Esophagus muscularis mucosa (tissue), 4 donors: ENCODE data around the gene TRRAP.

Experiments
- CTCF ChIP-seq, 3 experiments: fragments of 200-600 bp in 2 of 3; fragments of 450-650 bp in 1 of 3; sonication (generic) in 2 of 3; IDR thresholded peaks; one replicate each; pipeline ENCODE4 v1.5.1; 2017 to 2019; ENCODE audit warnings: antibody characterized with exemption in 3 of 3, mild to moderate bottlenecking in 2 of 3, moderate library complexity in 1 of 3
- EP300 ChIP-seq: sonication (generic); formaldehyde crosslinking; IDR thresholded peaks from one replicate; pipeline ENCODE4 v1.6.1; 2017; ENCODE audit warnings: antibody characterized with exemption
- POLR2A ChIP-seq: fragments of 450-650 bp; IDR thresholded peaks from one replicate; pipeline ENCODE4 v1.6.1; 2017; ENCODE audit warnings: antibody characterized with exemption, moderate library complexity, mild to moderate bottlenecking, low read depth
- POLR2AphosphoS5 ChIP-seq, 2 donors: sonication (generic); formaldehyde crosslinking; IDR thresholded peaks; one replicate each; pipeline ENCODE4 v1.6.1; 2017; ENCODE audit warnings: antibody characterized with exemption in 2 of 2

GRCh38 chr7:98994046-98994944 is 116.0 kb downstream of the TRRAP start:
- TF ChIP-seq CTCF (IDR thresholded peaks at IDR 0.05) (no peak), POLR2A (no peak), POLR2AphosphoS5 (IDR thresholded peaks at IDR 0.05) (no peak), EP300 (no peak)
